ENCODE data around the gene CREB5.

The CREB5 gene

GRCh38 chr7:28747854-28748253 is 335.5 kb downstream of the CREB5 start:
- DNase-seq (ENCODE audit: low read depth): no peak

- DNase-seq (ENCODE audit: low read depth): no peak
Observed at GRCh38 chr7:28748346-28748745, 336.0 kb downstream of the CREB5 start.

- DNase-seq (ENCODE audit: low read depth): no peak
Observed at GRCh38 chr7:28748933-28749584, 336.7 kb downstream of the CREB5 start.

GRCh38 chr7:28749638-28750037 is 337.3 kb downstream of the CREB5 start:
- no peak for DNase-seq (ENCODE audit: low read depth)

- no peak for DNase-seq (ENCODE audit: low read depth)
Observed at GRCh38 chr7:28750981-28751380, 338.7 kb downstream of the CREB5 start.

GRCh38 chr7:28753613-28754012 is 341.3 kb downstream of the CREB5 start:
- no peak for DNase-seq (ENCODE audit: low read depth)

- DNase-seq (ENCODE audit: low read depth): no peak
Observed at GRCh38 chr7:28754027-28754426, 341.7 kb downstream of the CREB5 start.

GRCh38 chr7:28754447-28754846 is 342.1 kb downstream of the CREB5 start:
- DNase-seq (ENCODE audit: low read depth): no peak

- no peak for DNase-seq (ENCODE audit: low read depth)
Observed at GRCh38 chr7:28755255-28755654, 342.9 kb downstream of the CREB5 start.

- DNase-seq (ENCODE audit: low read depth): no peak
Observed at GRCh38 chr7:28758186-28758585, 345.9 kb downstream of the CREB5 start.

GRCh38 chr7:28759475-28759971 is 347.2 kb downstream of the CREB5 start:
- no peak for DNase-seq (ENCODE audit: low read depth)

GRCh38 chr7:28761505-28761904 is 349.2 kb downstream of the CREB5 start:
- DNase-seq (ENCODE audit: low read depth): no peak

- no peak for DNase-seq (ENCODE audit: low read depth)
Observed at GRCh38 chr7:28762651-28763050, 350.3 kb downstream of the CREB5 start.

- no peak for DNase-seq (ENCODE audit: low read depth)
Observed at GRCh38 chr7:28766359-28766758, 354.0 kb downstream of the CREB5 start.

GRCh38 chr7:28767356-28767755 is 355.0 kb downstream of the CREB5 start:
- no peak for DNase-seq (ENCODE audit: low read depth)

- no peak for DNase-seq (ENCODE audit: low read depth)
Observed at GRCh38 chr7:28768577-28769147, 356.3 kb downstream of the CREB5 start.

GRCh38 chr7:28771906-28772622 is 359.7 kb downstream of the CREB5 start:
- no peak for DNase-seq (ENCODE audit: low read depth)

- no peak for DNase-seq (ENCODE audit: low read depth)
Observed at GRCh38 chr7:28773423-28774145, 361.3 kb downstream of the CREB5 start.

GRCh38 chr7:28774261-28774988 is 362.1 kb downstream of the CREB5 start:
- DNase-seq (ENCODE audit: low read depth): no peak

GRCh38 chr7:28776463-28777157 is 364.3 kb downstream of the CREB5 start:
- DNase-seq (ENCODE audit: low read depth): no peak

- DNase-seq (ENCODE audit: low read depth): no peak
Observed at GRCh38 chr7:28778786-28779185, 366.5 kb downstream of the CREB5 start.

All from activated T-cell treated with anti-CD3 and anti-CD28 coated beads for 1 hour (primary cell).